GM19438 (cell line): ENCODE results near the gene MEGF10.

ENCODE experiments used
- ATAC-seq: cut with Tn5 transposase; IDR thresholded peaks from one replicate; pipeline ENCODE4 v1.9.1; 2021; ENCODE audit warnings: low read depth; ENCODE audit not compliant: unreplicated experiment

The MEGF10 gene

GRCh38 chr5:127324756-127325155, 34.2 kb downstream of the MEGF10 start:
- ATAC-seq, result no peak

DNA sequence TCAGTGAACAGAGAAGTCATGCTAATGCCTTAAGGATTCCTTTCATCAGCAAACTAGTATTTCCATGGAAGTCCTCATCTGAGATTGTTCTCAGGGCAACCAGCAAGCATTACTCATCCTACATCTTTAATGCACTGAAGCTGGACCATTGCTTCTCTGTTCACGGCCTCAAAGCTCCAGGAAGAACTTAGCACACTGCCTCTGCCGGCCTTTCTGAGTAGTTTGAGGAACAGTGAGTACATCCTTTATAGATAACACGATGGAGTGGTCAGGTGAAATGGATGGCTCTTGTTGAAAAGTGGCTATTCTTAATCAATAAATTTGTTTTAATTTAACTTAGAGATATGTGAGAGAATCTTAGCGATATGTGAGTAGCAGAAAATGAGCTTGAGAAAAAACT, 35.8 kb downstream of the MEGF10 start:
- ATAC-seq, result no peak

GRCh38 chr5:127326976-127327755, 36.6 kb downstream of the MEGF10 start:
- no peak for ATAC-seq

- ATAC-seq, result no peak
Observed at GRCh38 chr5:127330116-127330515, 39.5 kb downstream of the MEGF10 start.

DNA sequence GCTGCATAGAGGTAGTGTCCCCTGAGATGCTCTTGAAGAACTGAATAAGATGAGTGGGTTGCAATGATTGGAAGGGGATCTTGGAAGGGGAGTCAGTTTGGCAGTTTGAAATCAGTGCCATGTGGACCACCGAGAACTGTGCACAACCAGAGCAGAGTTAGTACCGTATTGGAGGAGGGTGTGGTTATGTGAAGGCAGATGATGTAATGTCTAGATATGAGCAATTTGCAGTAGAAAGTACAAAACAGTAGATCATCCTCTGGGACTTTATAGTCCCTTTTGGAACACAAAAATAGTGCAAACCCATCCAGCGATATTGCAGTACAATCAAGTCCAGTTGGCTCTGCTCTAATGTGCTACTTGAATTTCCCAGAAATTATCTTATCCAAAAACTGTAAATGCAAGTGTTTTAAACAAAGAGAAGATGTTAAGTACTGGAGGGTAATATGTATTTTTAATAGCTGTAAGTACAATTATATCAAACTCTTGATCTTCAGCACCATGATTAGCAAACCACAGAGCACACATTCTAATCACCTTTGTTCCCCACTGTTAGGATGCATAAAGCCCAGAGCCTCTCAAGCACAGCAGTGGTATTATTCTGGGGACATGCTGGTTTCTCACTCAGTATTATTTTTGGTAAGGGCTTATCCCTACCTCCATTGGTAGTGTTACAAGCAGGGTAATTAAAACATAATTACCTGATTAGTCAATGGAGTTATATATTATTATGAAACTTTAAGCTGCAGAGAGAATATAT, 41.5 kb downstream of the MEGF10 start:
- no peak for ATAC-seq

DNA sequence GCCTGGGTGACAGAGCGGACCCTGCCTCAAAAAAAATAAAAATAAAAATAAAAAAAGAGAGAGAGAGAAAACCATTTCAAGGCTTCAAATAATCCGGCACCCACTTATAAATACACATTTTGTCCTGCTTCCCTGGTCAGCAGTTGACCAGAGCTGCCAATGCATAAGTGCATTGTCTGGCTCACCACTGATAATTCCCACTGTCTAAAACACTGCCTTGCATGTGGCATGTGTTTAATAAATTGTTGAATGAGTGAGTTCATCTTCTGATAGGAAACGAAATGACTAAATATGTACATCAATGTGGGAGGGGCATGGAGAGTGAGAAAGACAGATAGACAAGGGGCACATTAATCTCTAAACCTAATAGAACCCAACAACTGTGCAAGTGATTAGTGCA, 42.9 kb downstream of the MEGF10 start:
- ATAC-seq, result no peak

DNA sequence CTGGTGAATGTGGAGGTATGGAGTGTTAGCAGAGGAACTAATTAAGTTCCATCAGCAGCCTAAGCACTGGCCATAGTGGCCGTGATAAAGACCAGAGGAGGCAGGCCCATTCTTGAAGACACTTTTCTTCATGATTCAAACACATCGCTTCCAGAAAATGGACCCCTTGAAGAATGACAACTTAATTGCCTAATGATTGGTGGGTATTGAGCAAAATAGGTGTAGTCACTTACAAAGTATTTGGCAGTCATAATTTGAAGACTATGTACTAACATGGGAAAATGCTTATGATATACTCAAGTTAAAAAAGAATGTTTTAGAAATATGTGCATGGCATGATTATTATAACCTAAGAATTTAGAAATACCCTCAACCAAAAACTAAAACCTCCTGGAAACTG, 44.8 kb downstream of the MEGF10 start:
- ATAC-seq, result no peak

DNA sequence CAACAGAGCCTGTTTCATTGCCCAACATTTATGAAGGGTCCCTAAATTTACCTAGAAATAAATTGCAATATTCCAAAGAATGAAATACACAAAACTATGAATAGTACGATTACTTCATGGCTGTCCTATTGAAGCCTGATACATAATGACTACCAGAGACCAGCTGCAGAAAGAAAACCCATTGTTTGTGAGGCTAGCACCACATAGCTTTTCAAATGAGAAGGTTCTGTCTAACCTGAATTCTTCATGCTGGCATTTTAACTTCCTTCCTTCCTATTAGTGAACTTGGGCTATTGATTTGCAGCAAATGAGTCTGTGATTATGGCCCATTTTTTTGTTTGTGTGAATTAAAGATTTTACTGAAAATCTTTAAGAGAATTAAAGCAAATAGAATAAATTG, 47.3 kb downstream of the MEGF10 start:
- ATAC-seq, result no peak

DNA sequence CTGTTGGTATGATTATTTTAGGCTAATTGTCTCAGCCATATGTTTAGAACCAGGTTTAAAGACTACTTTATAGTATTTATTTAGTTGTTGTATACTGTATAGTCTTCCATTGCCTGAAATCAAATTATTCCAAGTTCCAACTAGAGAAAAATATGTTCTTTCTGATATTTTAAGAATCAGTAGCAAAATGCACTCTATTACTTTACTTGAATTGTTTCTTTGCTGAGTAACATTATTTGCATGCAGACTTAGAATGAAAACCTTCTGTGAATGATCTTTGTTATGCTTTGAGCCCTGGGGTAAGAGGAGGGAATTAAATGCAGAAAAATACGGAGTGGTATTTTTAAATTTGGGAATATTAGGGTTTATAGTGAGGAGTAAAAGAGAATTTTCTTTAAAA, 47.9 kb downstream of the MEGF10 start:
- ATAC-seq, result no peak

GRCh38 chr5:127340606-127341005, 50.0 kb downstream of the MEGF10 start:
- ATAC-seq, result no peak

DNA sequence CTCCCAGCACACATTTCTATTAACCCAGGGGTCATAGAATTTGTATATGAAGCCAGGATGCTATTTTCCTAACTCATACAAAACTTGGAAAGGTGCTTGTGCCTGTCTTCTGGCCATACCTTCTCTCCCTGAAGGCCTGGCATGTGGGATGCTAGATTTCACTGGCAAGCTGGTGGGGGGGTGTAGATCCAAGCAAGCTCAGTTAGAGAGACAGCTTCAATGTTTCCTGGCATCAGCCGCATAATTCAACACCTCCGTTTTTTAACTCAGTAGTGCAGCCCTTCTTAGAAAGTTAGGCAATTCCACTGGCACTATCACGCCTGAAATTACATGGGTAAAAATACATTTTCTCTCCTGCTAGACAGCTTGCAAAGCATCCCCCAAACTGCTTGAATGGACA, 51.8 kb downstream of the MEGF10 start:
- ATAC-seq, result no peak

DNA sequence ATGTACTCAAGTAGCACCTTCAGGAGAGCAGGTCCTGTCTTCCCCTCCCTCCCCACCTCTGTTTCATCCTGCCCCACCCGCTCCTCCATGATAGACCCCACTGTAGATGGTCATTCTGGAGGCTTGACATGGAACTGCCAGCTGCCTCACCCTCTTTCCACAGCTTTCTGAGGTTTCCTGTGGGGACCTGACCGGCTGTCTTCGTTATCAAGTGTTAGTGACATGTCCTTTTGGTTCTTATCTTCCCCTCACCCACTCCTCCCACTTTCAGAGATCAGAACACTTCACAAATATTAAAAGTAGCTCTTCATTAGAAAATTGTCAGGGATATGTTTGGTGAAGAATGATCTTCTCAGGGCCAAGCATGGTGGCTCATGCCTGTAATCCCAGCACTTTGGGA, 52.7 kb downstream of the MEGF10 start:
- ATAC-seq, result no peak

DNA sequence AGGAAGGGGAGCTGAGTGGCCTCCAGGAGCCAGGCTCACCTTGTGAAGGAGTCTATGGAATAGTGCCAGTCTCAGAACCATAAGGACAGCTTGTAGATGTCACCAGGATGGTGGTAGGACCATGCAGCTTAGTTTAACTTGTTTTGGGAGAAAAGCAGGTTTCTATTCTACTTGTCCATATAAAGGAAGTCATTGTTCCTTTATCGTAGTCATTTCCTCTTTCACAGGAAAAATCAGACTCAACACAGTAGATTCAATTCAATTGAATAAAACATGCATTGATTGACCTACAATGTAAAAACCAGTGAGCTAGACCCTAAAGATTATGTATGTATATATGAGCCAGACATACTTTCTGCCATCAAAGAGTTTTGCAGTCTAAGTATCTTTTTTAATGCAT, 53.3 kb downstream of the MEGF10 start:
- ATAC-seq, result no peak

- no peak for ATAC-seq
Observed at GRCh38 chr5:127344931-127345330, 54.3 kb downstream of the MEGF10 start.

DNA sequence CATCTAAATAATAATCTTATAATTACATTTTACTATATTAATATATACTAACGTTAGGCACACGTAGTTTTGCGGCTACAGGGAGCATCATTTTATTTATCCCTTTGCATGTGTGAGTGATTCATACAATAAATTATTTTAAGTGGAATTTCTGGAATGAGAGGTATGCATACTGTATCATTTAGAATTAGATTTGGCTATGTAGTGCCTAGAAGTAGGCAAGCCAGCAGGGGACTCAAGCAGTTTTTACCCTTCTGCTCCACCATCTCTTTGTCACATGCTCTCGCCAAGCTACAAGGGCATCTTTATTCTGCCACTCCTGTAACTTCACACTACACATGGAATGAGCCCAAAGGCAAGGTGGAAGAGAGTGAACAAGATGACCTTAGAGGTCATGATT, 60.8 kb downstream of the MEGF10 start:
- ATAC-seq, result no peak

- ATAC-seq, result no peak
Observed at GRCh38 chr5:127352068-127352467, 61.5 kb downstream of the MEGF10 start.

DNA sequence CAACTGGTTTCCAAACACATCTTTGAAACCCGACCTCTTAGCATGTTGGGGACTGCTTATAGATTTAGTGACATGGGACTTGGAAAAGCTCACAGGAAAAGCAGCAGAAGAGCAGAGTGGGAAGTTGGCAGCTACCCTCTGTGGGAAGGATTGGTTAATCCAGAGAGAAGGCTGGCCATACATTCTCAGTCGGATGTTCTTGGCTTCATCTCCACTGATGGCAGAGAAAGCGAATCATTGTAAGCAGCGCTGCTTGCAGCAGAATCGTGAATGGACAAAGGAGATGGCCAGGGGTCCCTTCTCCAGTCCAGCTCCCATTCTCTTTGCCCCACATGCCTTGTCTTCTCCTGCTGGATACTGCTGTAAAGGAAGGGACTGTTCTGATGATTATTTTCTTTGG, 62.7 kb downstream of the MEGF10 start:
- no peak for ATAC-seq

GRCh38 chr5:127353796-127354195, 63.2 kb downstream of the MEGF10 start:
- no peak for ATAC-seq

DNA sequence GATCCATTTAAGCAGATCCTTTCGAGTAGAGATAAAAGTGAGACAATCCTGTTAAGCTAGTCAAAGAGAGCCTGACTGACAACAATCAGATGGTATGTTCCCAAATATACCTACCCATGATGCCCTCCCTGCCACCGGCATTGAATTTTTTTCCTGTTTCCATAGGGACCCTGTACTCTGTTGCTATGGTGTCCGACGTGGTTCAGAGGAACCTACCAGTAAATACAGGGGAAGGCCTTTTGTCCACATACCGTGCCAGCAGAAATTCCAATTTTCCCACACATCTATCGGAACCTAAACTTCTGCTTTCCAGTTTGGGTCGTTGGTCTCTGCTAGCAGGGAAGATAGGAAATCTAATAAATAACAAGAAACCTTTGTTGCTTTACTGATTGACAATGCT, 64.7 kb downstream of the MEGF10 start:
- no peak for ATAC-seq

DNA sequence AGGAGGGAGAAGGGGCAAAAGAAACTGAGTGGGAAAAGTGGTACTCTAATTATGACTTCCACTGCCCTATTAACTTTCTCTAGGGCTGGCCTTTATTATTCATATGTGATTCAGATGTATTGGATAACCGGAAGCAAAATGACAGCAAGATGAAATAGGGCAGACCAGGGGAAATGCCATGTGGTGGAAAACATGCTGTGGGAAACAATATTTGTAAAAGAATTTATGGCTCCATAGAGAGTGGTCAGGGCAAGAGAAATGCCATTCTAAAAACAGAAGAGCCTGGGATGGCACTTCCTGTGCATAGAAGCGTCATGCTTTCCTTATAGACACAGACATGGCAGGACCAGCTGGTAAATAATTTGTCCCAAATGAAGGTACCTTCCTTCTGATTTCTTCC, 67.7 kb downstream of the MEGF10 start:
- no peak for ATAC-seq

GRCh38 chr5:127358740-127359139, 68.1 kb downstream of the MEGF10 start:
- no peak for ATAC-seq

DNA sequence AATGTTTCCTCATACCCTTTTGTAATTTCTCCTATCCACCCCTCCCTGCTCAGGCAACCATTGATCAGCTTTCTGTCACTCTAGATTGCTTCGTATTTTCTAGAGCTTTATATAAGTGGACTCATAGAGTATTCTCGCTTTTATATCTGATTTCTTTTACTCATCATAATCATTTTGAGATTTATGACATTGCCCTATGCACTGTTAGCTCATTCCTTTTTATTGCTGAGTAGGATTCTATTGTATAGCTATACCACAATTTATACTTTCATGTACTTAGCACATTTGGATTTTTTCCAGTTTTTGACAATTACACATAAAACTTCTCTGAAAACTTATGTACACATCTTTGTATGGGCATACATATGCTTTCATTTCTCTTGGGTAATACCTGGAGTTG, 68.9 kb downstream of the MEGF10 start:
- no peak for ATAC-seq
